Panc1 (cell line): Measurements from ENCODE around the gene TOP1.

Experiments
- CTCF ChIP-seq: fragments of 450-650 bp; IDR thresholded peaks from 2 replicates; pipeline ENCODE4 v1.5.1; 2017; ENCODE audit warnings: mild to moderate bottlenecking
- POLR2AphosphoS5 ChIP-seq: IDR thresholded peaks from 2 replicates; pipeline ENCODE4 v1.6.1; 2012; ENCODE audit warnings: mild to moderate bottlenecking, low read depth, low read length, moderate library complexity
- SIN3A ChIP-seq: IDR thresholded peaks from 2 replicates; pipeline ENCODE4 v1.6.1; 2012; ENCODE audit warnings: low read depth, mild to moderate bottlenecking, low read length, moderate library complexity, borderline replicate concordance; ENCODE audit not compliant: insufficient read depth

GRCh38 chr20:41110012-41110411 lies 81.4 kb downstream of the TOP1 start:
- no peak for TF ChIP-seq CTCF
- no peak for TF ChIP-seq POLR2AphosphoS5
- TF ChIP-seq SIN3A, result no peak
